Spleen (tissue), 11 donors: ENCODE results near the gene SLC39A11. TPM values are rescaled to one million over a fixed set of nuclear protein-coding genes. Genes with fewer than 3 reads are reported as not detected.

Source experiments
- DNase-seq: peaks from one replicate; pipeline ENCODE4 v3.0.0-alpha.2; 2020
- H3K27ac ChIP-seq, 8 donors: fragments of 200-600 bp; sonication (generic) in 7 of 8; 1 replicate in 4 of 8; 2 replicates in 4 of 8; pipeline versions ENCODE4 v1.5.0 to v1.8.0; 2016 to 2021; ENCODE audit warnings: inconsistent platforms in 4 of 8, mild to moderate bottlenecking in 4 of 8, moderate library complexity in 1 of 8
- H3K27me3 ChIP-seq, 7 donors: fragments of 200-600 bp; sonication (generic) in 6 of 7; replicated peaks in 1 of 7; 1 replicate in 4 of 7; 2 replicates in 3 of 7; pipeline versions ENCODE4 v1.5.0 to v1.8.0; 2016 to 2021; ENCODE audit warnings: inconsistent platforms in 3 of 7, mild to moderate bottlenecking in 1 of 7
- H3K36me3 ChIP-seq, 6 donors: fragments of 200-600 bp; sonication (generic) in 5 of 6; 1 replicate in 4 of 6; 2 replicates in 2 of 6; pipeline versions ENCODE4 v1.5.0 to v1.8.0; 2016 to 2021; ENCODE audit warnings: inconsistent platforms in 2 of 6
- H3K4me1 ChIP-seq, 6 donors: fragments of 200-600 bp; sonication (generic) in 5 of 6; 1 replicate in 3 of 6; 2 replicates in 3 of 6; pipeline versions ENCODE4 v1.5.0 to v1.8.0; 2016 to 2021; ENCODE audit warnings: inconsistent platforms in 3 of 6
- H3K4me3 ChIP-seq, 8 donors: fragments of 200-600 bp; sonication (generic) in 7 of 8; 1 replicate in 4 of 8; 2 replicates in 4 of 8; pipeline versions ENCODE4 v1.5.0 to v1.8.0; 2016 to 2021; ENCODE audit warnings: inconsistent platforms in 4 of 8, mild to moderate bottlenecking in 4 of 8, moderate library complexity in 2 of 8
- H3K9me3 ChIP-seq, 8 donors: fragments of 200-600 bp; sonication (generic) in 7 of 8; 1 replicate in 4 of 8; 2 replicates in 4 of 8; pipeline versions ENCODE4 v1.5.0 to v1.8.0; 2016 to 2021; ENCODE audit warnings: inconsistent platforms in 4 of 8
- POLR2A ChIP-seq, 3 donors: fragments of 450-650 bp; IDR thresholded peaks; one replicate each; pipeline ENCODE4 v1.5.1; 2017; ENCODE audit warnings: antibody characterized with exemption in 3 of 3, mild to moderate bottlenecking in 1 of 3
- POLR2AphosphoS5 ChIP-seq, 3 donors: sonication (generic); formaldehyde crosslinking; IDR thresholded peaks; one replicate each; pipeline ENCODE4 v1.5.1; 2017; ENCODE audit warnings: antibody characterized with exemption in 3 of 3
- WGBS, 5 donors: extraction: QIAGEN DNeasy Blood & Tissue Kit in 3 of 5; methylation state at CpG; one replicate each; pipeline versions ENCODE4 v1.1.5 to v1.1.7; 2013 to 2018; 5-methylcytosine and 5-hydroxymethylcytosine counted together
- intact Hi-C: fragments of 100-400 bp; cut with DNase I; formaldehyde crosslinking; loops from one replicate; pipeline ENCODE4 v1.15.0; 2023; ENCODE audit warnings: low total_unique reads
- polyA plus RNA-seq, 3 donors: library from polyadenylated mRNA; stranded (reverse); fragments of 200-250 nt; gene quantifications; one replicate each; pipeline ENCODE4 v1.2.1, GENCODE V29; 2013
- total RNA-seq, 7 donors: library from RNA; depleted of rRNA in 3 of 7; stranded (reverse); fragments of >200 nt in 3 of 7; fragmentation: NEBNext Ultra II Directional in 4 of 7; extraction: Animal tissue kit (Norgen Biotek cat#: 25700) in 4 of 7; gene quantifications; one replicate each; pipeline versions ENCODE4 v1.1.0 to v1.2.1, GENCODE V29; 2016 to 2021
- TF ChIP-seq, protein P1 (sequence below), 11 experiments: fragments of 200-600 bp in 7 of 11; fragments of 450-650 bp in 4 of 11; sonication (generic) in 4 of 11; IDR thresholded peaks in 8 of 11; conservative IDR thresholded peaks in 3 of 11; 1 replicate in 7 of 11; 2 replicates in 4 of 11; pipeline versions ENCODE4 v1.4.0 to v1.8.0; 2016 to 2021; ENCODE audit warnings: antibody characterized with exemption in 11 of 11, inconsistent platforms in 4 of 11, mild to moderate bottlenecking in 1 of 11
- donor health status: healthy with polysubstance abuse.
- donor health status: DM: no; HTN: no; CAD: no; lungs with moderate emphysema.
- donor health status: DM: no; HTN: no; CAD: no.
- donor health status: Bipolar disorder and iron deficiency.
- donor health status: healthy.
- donor health status: DM: no; HTN: no; CAD: no.
- donor health status: DM: yes; HTN: yes; CAD: no.

Gene SLC39A11
- total and polyA plus RNA-seq, 10 donors = 4.1 to 45.2 (median 27.8) TPM

GRCh38 chr17:72661945-72662826, 430.3 kb downstream of the SLC39A11 start:
- no peak for DNase-seq
- Histone ChIP-seq H3K9me3 (no peaks in the 10 kb centered on the region), H3K4me3 (no peak overlapping the region), H3K27me3 (no peaks in the 10 kb centered on the region), H3K27ac (no peak overlapping the region), H3K4me1 (no peaks in the 10 kb centered on the region), H3K36me3 (peaks cover 0 to 26% (median 0%) of the 10 kb centered on the region in 6 donors)
- TF ChIP-seq POLR2AphosphoS5 (IDR thresholded peaks at IDR 0.05) = no peak
- no peak for TF ChIP-seq POLR2A (IDR thresholded peaks at IDR 0.05)
- TF ChIP-seq, protein P1, sequence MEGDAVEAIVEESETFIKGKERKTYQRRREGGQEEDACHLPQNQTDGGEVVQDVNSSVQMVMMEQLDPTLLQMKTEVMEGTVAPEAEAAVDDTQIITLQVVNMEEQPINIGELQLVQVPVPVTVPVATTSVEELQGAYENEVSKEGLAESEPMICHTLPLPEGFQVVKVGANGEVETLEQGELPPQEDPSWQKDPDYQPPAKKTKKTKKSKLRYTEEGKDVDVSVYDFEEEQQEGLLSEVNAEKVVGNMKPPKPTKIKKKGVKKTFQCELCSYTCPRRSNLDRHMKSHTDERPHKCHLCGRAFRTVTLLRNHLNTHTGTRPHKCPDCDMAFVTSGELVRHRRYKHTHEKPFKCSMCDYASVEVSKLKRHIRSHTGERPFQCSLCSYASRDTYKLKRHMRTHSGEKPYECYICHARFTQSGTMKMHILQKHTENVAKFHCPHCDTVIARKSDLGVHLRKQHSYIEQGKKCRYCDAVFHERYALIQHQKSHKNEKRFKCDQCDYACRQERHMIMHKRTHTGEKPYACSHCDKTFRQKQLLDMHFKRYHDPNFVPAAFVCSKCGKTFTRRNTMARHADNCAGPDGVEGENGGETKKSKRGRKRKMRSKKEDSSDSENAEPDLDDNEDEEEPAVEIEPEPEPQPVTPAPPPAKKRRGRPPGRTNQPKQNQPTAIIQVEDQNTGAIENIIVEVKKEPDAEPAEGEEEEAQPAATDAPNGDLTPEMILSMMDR (IDR thresholded peaks at IDR 0.05 in 8 of 11, conservative IDR thresholded peaks at IDR 0.05 in 3 of 11) = no peak
- WGBS, 5 donors = 81 to 99% (median 97%) methylated on average over 3 of the region's 3 CpGs
- intact Hi-C loops = no loop called here

DNA sequence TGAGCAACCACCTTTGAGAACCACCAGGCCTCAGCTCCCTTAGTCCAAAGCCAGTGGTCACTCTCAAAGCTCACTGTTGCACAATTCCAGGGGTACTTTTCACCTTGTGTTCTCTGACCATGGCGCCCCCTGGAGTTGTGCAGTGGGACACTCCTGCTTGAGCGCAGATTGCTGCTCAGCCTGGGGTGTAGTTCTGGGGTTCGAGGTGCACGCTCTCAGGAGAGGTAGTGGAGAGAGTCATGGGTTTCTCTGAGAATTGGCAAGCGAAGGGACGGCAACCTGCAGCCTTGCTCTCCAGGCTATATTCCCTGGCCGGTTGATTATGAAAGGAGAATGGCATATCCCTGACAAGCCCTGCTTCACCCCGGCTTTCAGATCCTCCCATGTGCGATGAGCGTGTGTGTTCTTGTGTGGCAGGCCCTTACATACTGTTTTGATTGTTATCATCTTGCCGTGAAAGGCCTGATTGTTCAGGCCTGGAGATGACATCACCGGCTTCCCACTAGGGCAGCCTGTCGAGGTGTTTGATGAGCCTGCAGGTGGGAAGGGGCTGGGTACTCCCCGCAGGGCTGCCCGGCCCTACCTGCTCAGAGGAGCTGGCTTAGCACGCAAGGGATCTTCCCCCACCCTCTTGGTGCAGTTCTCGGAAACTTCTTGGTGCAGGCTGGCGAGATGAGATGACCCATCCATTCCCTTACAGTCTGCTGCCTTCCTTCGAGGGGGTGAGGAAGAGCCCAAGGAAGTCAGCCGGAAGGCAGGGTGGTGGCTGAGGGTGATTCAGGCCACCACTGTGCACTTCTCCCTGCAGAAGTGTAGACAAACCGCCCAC, 431.2 kb downstream of the SLC39A11 start:
- no peak for DNase-seq

GRCh38 chr17:72660274-72661115, 432.0 kb downstream of the SLC39A11 start:
- H3K4me3 ChIP-seq = no peak overlapping the region
- H3K27me3 ChIP-seq = no peaks in the 10 kb centered on the region
- H3K36me3 ChIP-seq = peaks cover 0 to 15% (median 0%) of the 10 kb centered on the region in 6 donors
- no peaks in the 10 kb centered on the region for H3K4me1 ChIP-seq
- no peak overlapping the region for H3K27ac ChIP-seq
- DNase-seq = no peak
- intact Hi-C loops = no loop called here
- no peaks in the 10 kb centered on the region for H3K9me3 ChIP-seq
- 86 to 92% (median 86%) methylated on average over 20 of the region's 20 CpGs for WGBS, 5 donors
- TF ChIP-seq, protein P1 (IDR thresholded peaks at IDR 0.05 in 8 of 11, conservative IDR thresholded peaks at IDR 0.05 in 3 of 11) = no peak
- TF ChIP-seq POLR2AphosphoS5 (IDR thresholded peaks at IDR 0.05) = no peak
- no peak for TF ChIP-seq POLR2A (IDR thresholded peaks at IDR 0.05)

More for the DNA sequence above, 431.2 kb downstream of the SLC39A11 start:
- Histone ChIP-seq H3K27me3 (no peaks in the 10 kb centered on the region), H3K4me1 (no peaks in the 10 kb centered on the region), H3K27ac (no peak overlapping the region), H3K9me3 (no peaks in the 10 kb centered on the region), H3K4me3 (no peak overlapping the region), H3K36me3 (peaks cover 0 to 18% (median 0%) of the 10 kb centered on the region in 6 donors)
- TF ChIP-seq, protein P1 (IDR thresholded peaks at IDR 0.05 in 8 of 11, conservative IDR thresholded peaks at IDR 0.05 in 3 of 11) = no peak
- TF ChIP-seq POLR2A (IDR thresholded peaks at IDR 0.05) = no peak
- no peak for TF ChIP-seq POLR2AphosphoS5 (IDR thresholded peaks at IDR 0.05)
- intact Hi-C loops = no loop called here
- WGBS, 5 donors = 93 to 96% (median 94%) methylated on average over 14 to 21 of the region's 21 CpGs
